HL-60 (cell line): ENCODE data around the gene TPK1.

ENCODE experiments used
- DNase-seq, 2 experiments: peaks; one replicate each; pipeline ENCODE4 v3.0.0-alpha.2; 2010 to 2020; ENCODE audit warnings: low read depth in 1 of 2, low spot score in 1 of 2
- H3K27ac ChIP-seq: fragments of 250-450 bp; sonication (Bioruptor Pico); replicated peaks from 2 replicates; pipeline ENCODE4 v1.5.1; 2020; ENCODE audit warnings: mild to moderate bottlenecking, moderate library complexity
- H3K27me3 ChIP-seq: fragments of 250-450 bp; sonication (Bioruptor Pico); 2 replicates; pipeline ENCODE4 v1.5.1; 2021; ENCODE audit warnings: mild to moderate bottlenecking, moderate library complexity; ENCODE audit not compliant: insufficient read depth, poor library complexity, severe bottlenecking
- H3K4me3 ChIP-seq: replicated peaks from 2 replicates; pipeline ENCODE4 v1.5.1; 2011; ENCODE audit warnings: mild to moderate bottlenecking, control low read depth, low read length; ENCODE audit not compliant: insufficient read depth
- CTCF ChIP-seq: IDR thresholded peaks from one replicate; pipeline ENCODE4 v1.5.1; 2011; ENCODE audit warnings: low read length, control low read depth, inconsistent platforms; ENCODE audit not compliant: insufficient read depth
- GABPA ChIP-seq: IDR thresholded peaks from 2 replicates; pipeline ENCODE4 v1.6.1; 2012; ENCODE audit warnings: low read depth
- POLR2AphosphoS5 ChIP-seq: IDR thresholded peaks from 2 replicates; pipeline ENCODE4 v1.6.1; 2012; ENCODE audit warnings: low read depth
- SPI1 ChIP-seq: IDR thresholded peaks from 2 replicates; pipeline ENCODE4 v1.6.1; 2012; ENCODE audit warnings: low read depth, mild to moderate bottlenecking, borderline replicate concordance
- TF ChIP-seq, protein P1 (sequence below): IDR thresholded peaks from 2 replicates; pipeline ENCODE4 v1.6.1; 2012; ENCODE audit warnings: low read depth; ENCODE audit not compliant: insufficient replicate concordance

The TPK1 gene

DNA sequence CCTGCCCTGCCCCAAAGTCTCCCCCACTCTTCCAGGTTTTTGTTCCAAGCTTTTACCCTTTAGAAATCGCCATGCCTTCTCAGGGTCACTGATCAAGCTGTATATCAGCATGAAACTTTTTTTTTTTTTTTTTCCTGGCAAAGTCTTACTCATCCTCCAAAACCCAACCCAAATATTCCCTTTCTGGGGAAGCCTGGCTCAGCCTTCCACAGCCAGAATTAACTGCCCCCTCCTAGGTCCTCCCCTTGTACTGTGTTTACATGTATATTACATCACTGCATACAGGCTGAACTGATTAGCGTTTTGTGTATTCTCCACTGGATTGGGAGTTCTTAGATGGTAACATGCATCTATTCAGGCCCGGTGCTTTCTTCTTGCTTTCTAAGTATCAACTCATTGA, 427.7 kb downstream of the TPK1 start:
- DNase-seq, result no peak
- no peaks in the 10 kb centered on the region for H3K27me3 ChIP-seq
- no peak overlapping the region for H3K4me3 ChIP-seq
- no peak for TF ChIP-seq CTCF
- no peak for TF ChIP-seq POLR2AphosphoS5
- TF ChIP-seq SPI1, result no peak
- TF ChIP-seq GABPA, result no peak
- TF ChIP-seq, protein P1, sequence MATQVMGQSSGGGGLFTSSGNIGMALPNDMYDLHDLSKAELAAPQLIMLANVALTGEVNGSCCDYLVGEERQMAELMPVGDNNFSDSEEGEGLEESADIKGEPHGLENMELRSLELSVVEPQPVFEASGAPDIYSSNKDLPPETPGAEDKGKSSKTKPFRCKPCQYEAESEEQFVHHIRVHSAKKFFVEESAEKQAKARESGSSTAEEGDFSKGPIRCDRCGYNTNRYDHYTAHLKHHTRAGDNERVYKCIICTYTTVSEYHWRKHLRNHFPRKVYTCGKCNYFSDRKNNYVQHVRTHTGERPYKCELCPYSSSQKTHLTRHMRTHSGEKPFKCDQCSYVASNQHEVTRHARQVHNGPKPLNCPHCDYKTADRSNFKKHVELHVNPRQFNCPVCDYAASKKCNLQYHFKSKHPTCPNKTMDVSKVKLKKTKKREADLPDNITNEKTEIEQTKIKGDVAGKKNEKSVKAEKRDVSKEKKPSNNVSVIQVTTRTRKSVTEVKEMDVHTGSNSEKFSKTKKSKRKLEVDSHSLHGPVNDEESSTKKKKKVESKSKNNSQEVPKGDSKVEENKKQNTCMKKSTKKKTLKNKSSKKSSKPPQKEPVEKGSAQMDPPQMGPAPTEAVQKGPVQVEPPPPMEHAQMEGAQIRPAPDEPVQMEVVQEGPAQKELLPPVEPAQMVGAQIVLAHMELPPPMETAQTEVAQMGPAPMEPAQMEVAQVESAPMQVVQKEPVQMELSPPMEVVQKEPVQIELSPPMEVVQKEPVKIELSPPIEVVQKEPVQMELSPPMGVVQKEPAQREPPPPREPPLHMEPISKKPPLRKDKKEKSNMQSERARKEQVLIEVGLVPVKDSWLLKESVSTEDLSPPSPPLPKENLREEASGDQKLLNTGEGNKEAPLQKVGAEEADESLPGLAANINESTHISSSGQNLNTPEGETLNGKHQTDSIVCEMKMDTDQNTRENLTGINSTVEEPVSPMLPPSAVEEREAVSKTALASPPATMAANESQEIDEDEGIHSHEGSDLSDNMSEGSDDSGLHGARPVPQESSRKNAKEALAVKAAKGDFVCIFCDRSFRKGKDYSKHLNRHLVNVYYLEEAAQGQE, result no peak
- no peak overlapping the region for H3K27ac ChIP-seq

GRCh38 chr7:144407266-144407931, 428.5 kb downstream of the TPK1 start:
- H3K27ac ChIP-seq, result no peak overlapping the region
- H3K4me3 ChIP-seq, result no peak overlapping the region
- TF ChIP-seq SPI1, result no peak
- TF ChIP-seq, protein P1, result no peak
- TF ChIP-seq CTCF, result no peak
- TF ChIP-seq GABPA, result no peak
- no peak for DNase-seq
- no peaks in the 10 kb centered on the region for H3K27me3 ChIP-seq

GRCh38 chr7:144404946-144405345, 430.9 kb downstream of the TPK1 start:
- DNase-seq, result no peak
- no peak overlapping the region for H3K4me3 ChIP-seq

More at GRCh38 chr7:144404946-144405345, 430.9 kb downstream of the TPK1 start:
- Histone ChIP-seq H3K27ac (no peak overlapping the region), H3K27me3 (no peaks in the 10 kb centered on the region)
- TF ChIP-seq, protein P1, result no peak
- TF ChIP-seq GABPA, result no peak
